ENCODE data around the gene TAC3. TPM values are rescaled to one million over a fixed set of nuclear protein-coding genes. Genes with fewer than 3 reads are reported as not detected.

Gene TAC3
- total and polyA plus RNA-seq, 8 donors, result 0.23 to 4.4 TPM; not detected in 6

DNA sequence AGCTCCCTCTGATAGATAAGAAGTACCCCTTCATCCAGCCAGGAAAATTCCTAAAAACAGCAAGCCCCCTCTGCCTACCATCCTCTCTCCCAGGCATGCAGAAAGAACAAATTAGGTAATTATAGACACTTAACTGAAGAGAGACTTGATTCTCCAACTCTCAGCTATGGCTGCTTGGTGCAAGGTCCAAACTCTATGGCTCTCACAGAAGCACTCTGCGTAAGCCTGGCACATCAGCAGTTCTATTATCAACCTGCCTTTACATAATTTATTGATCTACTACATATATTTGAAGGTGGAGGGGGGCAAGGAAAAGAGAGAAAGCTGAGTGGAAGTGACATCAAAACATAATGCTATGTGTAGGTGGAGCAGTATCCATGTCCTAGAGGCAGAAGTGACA lies 34.7 kb upstream of the TAC3 start:
- ATAC-seq (no peak), FAIRE-seq (no peak), DNase-seq (no peak)
- H3K9me3 ChIP-seq, result no peaks in the 10 kb centered on the region
- intact Hi-C loops (cut with DNase I), result no loop called here
- H3K4me1 ChIP-seq, result no peaks in the 10 kb centered on the region
- H3K27me3 ChIP-seq, result no peaks in the 10 kb centered on the region
- no peak overlapping the region for H3K4me3 ChIP-seq
- no peaks in the 10 kb centered on the region for H3K36me3 ChIP-seq
- TF ChIP-seq, protein P1, sequence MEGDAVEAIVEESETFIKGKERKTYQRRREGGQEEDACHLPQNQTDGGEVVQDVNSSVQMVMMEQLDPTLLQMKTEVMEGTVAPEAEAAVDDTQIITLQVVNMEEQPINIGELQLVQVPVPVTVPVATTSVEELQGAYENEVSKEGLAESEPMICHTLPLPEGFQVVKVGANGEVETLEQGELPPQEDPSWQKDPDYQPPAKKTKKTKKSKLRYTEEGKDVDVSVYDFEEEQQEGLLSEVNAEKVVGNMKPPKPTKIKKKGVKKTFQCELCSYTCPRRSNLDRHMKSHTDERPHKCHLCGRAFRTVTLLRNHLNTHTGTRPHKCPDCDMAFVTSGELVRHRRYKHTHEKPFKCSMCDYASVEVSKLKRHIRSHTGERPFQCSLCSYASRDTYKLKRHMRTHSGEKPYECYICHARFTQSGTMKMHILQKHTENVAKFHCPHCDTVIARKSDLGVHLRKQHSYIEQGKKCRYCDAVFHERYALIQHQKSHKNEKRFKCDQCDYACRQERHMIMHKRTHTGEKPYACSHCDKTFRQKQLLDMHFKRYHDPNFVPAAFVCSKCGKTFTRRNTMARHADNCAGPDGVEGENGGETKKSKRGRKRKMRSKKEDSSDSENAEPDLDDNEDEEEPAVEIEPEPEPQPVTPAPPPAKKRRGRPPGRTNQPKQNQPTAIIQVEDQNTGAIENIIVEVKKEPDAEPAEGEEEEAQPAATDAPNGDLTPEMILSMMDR (IDR thresholded peaks at IDR 0.05), result no peak
- H3K27ac ChIP-seq, result no peak overlapping the region
- 80 to 87% methylated on average over 1 of the region's 1 CpG for WGBS, 2 donors

DNA sequence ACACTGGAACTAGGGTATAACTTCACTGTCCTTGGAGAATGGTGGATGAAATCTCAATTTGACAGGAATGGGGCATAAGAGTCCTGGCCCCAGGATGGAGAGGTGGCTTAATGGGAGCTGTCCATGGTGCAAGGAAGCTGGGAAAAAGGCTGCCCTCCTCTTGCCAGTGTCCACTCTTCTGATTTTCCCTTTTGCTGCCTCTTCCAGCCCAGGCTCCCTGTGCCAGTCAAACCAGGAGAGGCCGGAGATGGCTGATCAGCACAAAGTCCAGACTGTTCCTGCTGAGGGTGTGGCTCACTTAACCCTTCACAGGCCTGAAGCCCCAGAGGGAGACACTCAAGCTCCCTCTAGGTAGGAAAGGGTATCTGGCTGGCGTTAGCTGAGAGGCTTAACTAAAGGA lies 33.6 kb upstream of the TAC3 start, which contains the start of gene MYO1A:
Gene MYO1A (minus strand): TSS at position 240 of the 400 bp plus-strand sequence. CDS start 1,806 bp downstream, outside the sequence.
- Histone ChIP-seq H3K36me3 (no peaks in the 10 kb centered on the region), H3K4me3 (no peak within 1 kb of the TSS), H3K27me3 (no peaks in the 10 kb centered on the region), H3K4me1 (no peaks in the 10 kb centered on the region), H3K27ac (no peak within 1 kb of the TSS), H3K9me3 (no peaks in the 10 kb centered on the region)
- DNase-seq, result no peak
- TF ChIP-seq, protein P1 (IDR thresholded peaks at IDR 0.05), result no peak
- intact Hi-C loops (cut with DNase I), result no loop called here
- no peak for FAIRE-seq
- 39 to 43% methylated on average over 2 of the region's 2 CpGs for WGBS, 2 donors
- peak in 1 of 4 donors; percentile 26 for ATAC-seq

DNA sequence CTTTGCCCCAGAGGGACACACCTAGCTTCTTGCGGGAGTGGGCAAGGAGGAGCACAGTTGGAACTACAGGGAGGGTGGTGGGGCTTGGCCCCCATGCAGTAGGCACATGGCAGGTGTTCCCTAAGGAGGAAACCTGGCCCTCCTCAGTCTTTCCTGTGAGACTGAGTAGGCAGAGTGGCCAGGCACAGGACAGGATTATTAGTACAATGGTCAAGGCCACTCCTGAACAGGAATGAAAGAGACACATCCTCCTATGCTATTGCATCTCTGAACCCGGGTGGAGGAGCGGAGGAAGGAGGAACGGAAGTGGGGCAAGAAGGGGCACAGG lies 32.8 kb upstream of the TAC3 start:
- TF ChIP-seq, protein P1 (IDR thresholded peaks at IDR 0.05), result no peak
- FAIRE-seq (no peak), DNase-seq (no peak), ATAC-seq (no peak)
- no peaks in the 10 kb centered on the region for H3K36me3 ChIP-seq
- intact Hi-C loops (cut with DNase I), result no loop called here
- no peak overlapping the region for H3K27ac ChIP-seq
- H3K9me3 ChIP-seq, result no peaks in the 10 kb centered on the region
- H3K4me1 ChIP-seq, result no peaks in the 10 kb centered on the region
- 59 to 79% methylated on average over 4 of the region's 4 CpGs for WGBS, 2 donors
- no peaks in the 10 kb centered on the region for H3K27me3 ChIP-seq
- no peak overlapping the region for H3K4me3 ChIP-seq

DNA sequence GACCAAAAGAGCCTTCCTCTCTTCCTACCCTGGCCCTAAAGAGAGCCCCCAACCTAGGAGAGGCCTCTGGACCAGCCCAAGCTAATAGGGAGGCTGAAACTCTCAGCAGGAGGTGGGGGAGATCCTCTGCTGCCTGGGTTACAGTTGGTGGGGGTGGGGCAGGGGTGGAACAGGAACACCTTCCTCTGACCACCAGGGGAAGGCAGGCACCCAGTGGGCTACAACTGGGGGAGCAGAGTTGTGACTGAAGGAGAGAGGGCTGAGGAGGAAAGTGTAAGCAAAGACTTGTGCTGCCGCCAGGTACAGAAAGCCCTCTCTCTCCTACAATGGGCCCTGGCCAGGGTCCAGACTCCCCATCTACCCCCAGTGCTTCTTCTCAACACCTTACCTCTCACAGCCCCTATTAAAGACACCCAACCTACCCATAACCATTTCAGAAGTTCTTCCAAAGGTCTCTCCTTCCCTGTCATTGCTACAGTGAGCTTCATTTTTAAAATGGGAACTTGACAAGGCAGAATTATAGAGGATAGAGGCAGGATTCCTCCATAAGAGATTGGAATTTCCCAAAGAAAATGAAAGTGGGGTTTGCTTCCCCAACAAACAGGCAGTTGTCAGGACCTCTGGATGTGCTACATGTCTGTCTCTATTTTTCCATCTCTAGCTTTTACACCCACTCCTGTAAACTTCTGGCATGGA lies 32.2 kb upstream of the TAC3 start:
- WGBS, 2 donors, result 86 to 87% methylated on average over 1 of the region's 1 CpG
- Histone ChIP-seq H3K27ac (no peak overlapping the region), H3K27me3 (no peaks in the 10 kb centered on the region), H3K4me3 (no peak overlapping the region), H3K9me3 (no peaks in the 10 kb centered on the region), H3K36me3 (no peaks in the 10 kb centered on the region), H3K4me1 (no peaks in the 10 kb centered on the region)
- intact Hi-C loops (cut with DNase I), result no loop called here
- no peak for DNase-seq
- FAIRE-seq, result no peak
- no peak for ATAC-seq
- TF ChIP-seq, protein P1 (IDR thresholded peaks at IDR 0.05), result no peak

DNA sequence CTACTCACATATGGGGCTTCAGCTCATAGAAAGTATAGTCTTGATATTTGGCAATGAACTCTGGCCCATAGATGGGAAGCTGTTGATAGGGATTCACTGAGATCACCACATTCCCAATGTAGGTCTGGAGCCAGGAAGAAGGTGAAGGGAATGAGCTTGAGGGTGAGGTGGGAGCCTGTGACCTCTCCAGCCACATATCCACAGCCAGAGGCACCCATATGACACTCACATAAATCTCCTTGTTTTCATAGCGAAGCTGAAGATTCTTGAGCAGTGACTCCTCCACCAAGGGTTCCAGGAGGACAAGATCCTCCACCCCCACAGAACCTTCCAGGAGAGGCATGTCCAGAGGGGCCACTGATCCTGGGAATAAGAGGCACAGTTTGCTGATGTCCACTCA lies 31.7 kb upstream of the TAC3 start:
- DNase-seq, result no peak
- no peak overlapping the region for H3K27ac ChIP-seq
- no peaks in the 10 kb centered on the region for H3K4me1 ChIP-seq
- H3K4me3 ChIP-seq, result no peak overlapping the region
- TF ChIP-seq, protein P1 (IDR thresholded peaks at IDR 0.05), result no peak
- 85 to 87% methylated on average over 1 of the region's 1 CpG for WGBS, 2 donors
- FAIRE-seq, result no peak
- intact Hi-C loops (cut with DNase I), result no loop called here
- H3K36me3 ChIP-seq, result no peaks in the 10 kb centered on the region
- no peaks in the 10 kb centered on the region for H3K9me3 ChIP-seq
- no peaks in the 10 kb centered on the region for H3K27me3 ChIP-seq
- no peak for ATAC-seq

Measured in pancreas (tissue), 10 donors.